Breast epithelium (tissue), 3 donors: ENCODE data around the gene TPM4.

Source experiments
- CTCF ChIP-seq, 3 donors: fragments of 450-650 bp; IDR thresholded peaks; one replicate each; pipeline ENCODE4 v1.5.1; 2016 to 2017; ENCODE audit warnings: antibody characterized with exemption in 3 of 3, mild to moderate bottlenecking in 3 of 3, moderate library complexity in 3 of 3
- POLR2A ChIP-seq: fragments of 450-650 bp; IDR thresholded peaks from one replicate; pipeline ENCODE4 v1.6.1; 2016; ENCODE audit warnings: antibody characterized with exemption, mild to moderate bottlenecking, moderate library complexity
- POLR2AphosphoS5 ChIP-seq, 3 donors: sonication (generic); formaldehyde crosslinking; IDR thresholded peaks; one replicate each; pipeline ENCODE4 v1.6.1; 2017; ENCODE audit warnings: antibody characterized with exemption in 3 of 3

GRCh38 chr19:16091546-16092475 is 15.5 kb downstream of the TPM4 start:
- TF ChIP-seq CTCF (IDR thresholded peaks at IDR 0.05) (no peak), POLR2AphosphoS5 (IDR thresholded peaks at IDR 0.05) (no peak), POLR2A (no peak)
